Thymus (tissue), 11 donors: ENCODE data around the gene PRKCB. TPM values are rescaled to one million over a fixed set of nuclear protein-coding genes. Genes with fewer than 3 reads are reported as not detected.
A peak's percentile ranks its signal among the peaks of the same experiment; 100 is the strongest.

ENCODE experiments used
- DNase-seq, 9 donors: peaks; one replicate each; pipeline ENCODE4 v3.0.0-alpha.2; 2013; ENCODE audit warnings: low spot score in 9 of 9, low read depth in 6 of 9, missing footprints in 1 of 9
- H3K27ac ChIP-seq, 2 donors: one replicate each; pipeline ENCODE4 v1.5.1; 2013; ENCODE audit warnings: control low read depth in 1 of 2, low read depth in 1 of 2, low read length in 1 of 2, mild to moderate bottlenecking in 1 of 2, moderate library complexity in 1 of 2
- H3K27me3 ChIP-seq, 2 donors: one replicate each; pipeline ENCODE4 v1.5.1; 2013; ENCODE audit warnings: low read length in 1 of 2; ENCODE audit not compliant: control insufficient read depth in 2 of 2, insufficient read depth in 1 of 2
- H3K36me3 ChIP-seq, 2 donors: one replicate each; pipeline ENCODE4 v1.5.1; 2013; ENCODE audit warnings: low read length in 1 of 2, mild to moderate bottlenecking in 1 of 2, moderate library complexity in 1 of 2; ENCODE audit not compliant: control insufficient read depth in 2 of 2, insufficient read depth in 2 of 2
- H3K4me1 ChIP-seq, 2 donors: one replicate each; pipeline ENCODE4 v1.5.1; 2013; ENCODE audit warnings: low read length in 2 of 2; ENCODE audit not compliant: control insufficient read depth in 2 of 2, insufficient read depth in 2 of 2
- H3K4me3 ChIP-seq, 2 donors: one replicate each; pipeline ENCODE4 v1.5.1; 2013; ENCODE audit warnings: low read length in 2 of 2, control low read depth in 1 of 2, mild to moderate bottlenecking in 1 of 2
- H3K9me3 ChIP-seq, 2 donors: one replicate each; pipeline ENCODE4 v1.5.1; 2013; ENCODE audit warnings: low read length in 1 of 2, mild to moderate bottlenecking in 1 of 2; ENCODE audit not compliant: control insufficient read depth in 2 of 2, insufficient read depth in 1 of 2
- WGBS: extraction: QIAGEN DNeasy Blood & Tissue Kit; methylation state at CpG from one replicate; pipeline ENCODE4 v1.1.7; 2013; 5-methylcytosine and 5-hydroxymethylcytosine counted together
- polyA plus RNA-seq: library from polyadenylated mRNA; stranded (reverse); fragments of 200-250 nt; gene quantifications from one replicate; pipeline ENCODE4 v1.2.3, GENCODE V29; 2013
- total RNA-seq: library from RNA; stranded (reverse); fragments of 120-200 nt; gene quantifications from one replicate; pipeline ENCODE4 v1.2.4, GENCODE V29; 2013
- donor health status: healthy.

PRKCB gene
- total and polyA plus RNA-seq, 2 donors, result 21.9 to 57.4 TPM

DNA sequence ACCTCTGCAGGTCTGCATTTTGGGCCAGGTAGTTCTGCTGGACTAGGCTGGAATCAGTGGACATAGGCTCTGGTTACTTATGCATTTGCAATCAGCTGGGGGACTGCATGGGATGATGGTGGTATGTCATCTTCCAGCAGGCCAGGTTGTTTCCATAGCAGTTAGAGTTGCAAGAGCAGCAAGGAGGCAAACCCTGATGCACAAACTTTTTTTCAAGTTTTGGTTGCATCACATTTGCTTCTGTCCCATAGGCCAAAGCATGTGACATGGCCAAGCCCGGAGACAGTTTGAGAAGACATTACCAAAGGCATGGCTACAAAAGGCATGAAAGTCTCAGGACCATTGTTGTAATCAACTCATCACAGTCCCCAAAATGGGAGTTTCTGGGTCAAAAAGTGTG lies 58.2 kb downstream of the PRKCB start:
- Histone ChIP-seq H3K9me3 (no peaks in the 10 kb centered on the region), H3K27ac (no peak overlapping the region), H3K4me3 (no peak overlapping the region), H3K36me3 (peaks cover 0 to 9% of the 10 kb centered on the region in 2 donors), H3K27me3 (no peaks in the 10 kb centered on the region), H3K4me1 (peaks cover 7 to 8% of the 10 kb centered on the region in 2 donors)
- WGBS, result 98% methylated on average over 1 of the region's 1 CpG
- no peak for DNase-seq

DNA sequence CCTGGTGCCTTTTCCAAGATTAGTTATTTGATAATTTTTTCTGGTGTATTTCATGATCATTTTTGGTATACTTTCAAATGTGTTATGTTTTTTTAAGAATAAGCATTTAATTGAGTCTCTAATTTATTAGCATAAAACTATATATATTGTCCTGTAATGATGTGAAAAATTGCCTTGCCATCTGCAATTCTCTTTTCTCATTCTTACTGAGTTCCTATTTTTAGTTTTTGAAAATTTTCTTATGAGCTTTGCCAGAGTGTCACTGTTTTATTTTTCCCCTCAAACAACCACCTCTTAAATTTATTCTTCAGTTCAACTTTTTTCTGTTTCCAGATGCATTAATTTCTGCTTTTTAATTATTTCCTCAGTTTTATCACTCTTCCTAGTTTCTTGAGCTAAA lies 59.3 kb downstream of the PRKCB start:
- Histone ChIP-seq H3K27ac (no peak overlapping the region), H3K4me1 (peaks cover 7 to 8% of the 10 kb centered on the region in 2 donors), H3K9me3 (no peaks in the 10 kb centered on the region), H3K36me3 (peaks cover 0 to 9% of the 10 kb centered on the region in 2 donors), H3K4me3 (no peak overlapping the region), H3K27me3 (no peaks in the 10 kb centered on the region)
- no peak for DNase-seq

DNA sequence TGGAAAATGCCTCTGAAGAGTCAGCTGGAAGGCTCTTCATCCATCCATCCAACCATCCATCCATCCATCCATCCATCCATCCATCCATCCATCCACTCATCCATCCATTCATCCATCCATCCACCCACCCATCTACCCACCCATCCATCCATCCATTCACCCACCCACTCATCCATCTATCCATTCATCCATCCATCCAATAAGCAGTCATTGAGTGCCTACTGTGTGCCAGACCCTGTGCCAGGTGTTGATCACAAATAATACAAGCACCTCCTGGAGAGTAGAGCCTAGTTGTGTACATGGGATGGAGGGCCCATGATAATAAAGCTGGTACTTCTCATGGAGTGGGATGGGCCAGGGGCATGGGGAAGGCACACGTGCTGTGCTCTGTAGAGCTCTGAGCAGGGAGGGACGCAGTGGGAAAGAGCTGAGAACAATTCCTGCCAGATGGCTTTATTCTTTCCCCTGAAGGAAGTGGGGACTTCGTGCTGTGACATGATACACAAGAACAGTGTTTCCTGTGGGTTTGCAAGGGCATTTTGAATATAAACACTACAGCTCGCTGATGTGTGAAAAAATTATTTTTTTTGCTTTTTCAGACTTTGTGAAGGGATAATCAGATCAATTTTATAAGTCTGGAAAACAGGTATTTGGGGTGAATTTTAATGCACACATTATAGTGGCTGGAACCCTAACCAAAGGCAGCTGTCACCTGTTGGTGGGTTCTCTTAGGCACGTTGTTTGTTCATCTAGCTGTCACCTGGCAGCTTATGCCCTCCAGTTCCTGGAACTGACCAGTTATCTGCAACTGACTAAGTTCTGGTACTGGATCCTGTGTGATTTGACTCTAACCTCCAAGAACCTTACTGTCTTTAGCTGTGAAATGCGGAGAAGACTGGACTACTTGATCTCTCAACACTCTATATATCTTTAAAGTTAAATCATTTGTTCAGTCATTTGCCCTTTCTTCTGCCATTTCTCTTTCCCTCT lies 61.3 kb downstream of the PRKCB start:
- peak in 2 of 9 donors; percentile 15 to 51 for DNase-seq
- WGBS, result 11% methylated on average over 6 of the region's 6 CpGs
- Histone ChIP-seq H3K27me3 (no peaks in the 10 kb centered on the region), H3K36me3 (peaks cover 0 to 9% of the 10 kb centered on the region in 2 donors), H3K4me1 (peaks cover 16 to 19% of the 10 kb centered on the region in 2 donors), H3K4me3 (no peak overlapping the region), H3K9me3 (no peaks in the 10 kb centered on the region), H3K27ac (peak overlapping the region; percentile 3 to 61)

DNA sequence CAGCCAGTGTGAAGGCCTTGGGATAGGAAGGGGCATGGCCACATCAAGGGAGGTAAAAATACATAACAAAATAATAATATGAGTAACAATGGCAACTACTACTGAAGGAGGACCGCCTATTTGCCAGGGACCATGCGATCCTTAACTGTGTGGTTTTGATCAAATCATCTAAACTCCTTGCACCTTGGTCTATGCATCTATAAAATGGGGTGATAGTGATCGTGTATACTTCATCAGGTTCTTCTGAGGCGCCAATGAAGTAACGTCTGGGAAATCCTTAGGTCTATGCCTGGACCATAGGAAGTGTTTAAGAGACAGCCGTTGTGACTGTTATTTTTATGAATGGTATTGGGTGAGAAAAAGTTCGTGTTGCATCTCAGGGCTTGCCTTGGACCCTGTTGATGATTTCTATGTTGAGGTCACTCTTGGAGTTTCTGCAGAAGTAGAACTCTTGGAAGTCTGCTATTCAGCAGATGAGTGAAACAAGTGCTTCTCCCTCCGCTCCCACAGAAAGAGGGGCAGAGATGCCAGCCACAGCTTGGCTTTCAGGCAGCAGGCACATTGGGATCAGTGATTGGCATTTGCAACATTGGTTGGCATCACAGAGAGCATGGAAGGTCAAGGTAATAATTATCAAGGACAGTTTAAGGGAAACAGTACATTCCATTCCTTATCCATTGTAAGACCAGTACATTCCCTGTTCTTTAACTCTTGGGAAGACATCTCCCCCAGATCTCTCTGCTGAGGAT lies 63.1 kb downstream of the PRKCB start:
- WGBS, result 98% methylated on average over 8 of the region's 8 CpGs
- H3K9me3 ChIP-seq, result no peaks in the 10 kb centered on the region
- no peaks in the 10 kb centered on the region for H3K27me3 ChIP-seq
- no peak overlapping the region for H3K4me3 ChIP-seq
- peaks cover 0 to 3% of the 10 kb centered on the region in 2 donors for H3K36me3 ChIP-seq
- H3K4me1 ChIP-seq, result peaks cover 16 to 26% of the 10 kb centered on the region in 2 donors
- no peak overlapping the region for H3K27ac ChIP-seq
- no peak for DNase-seq

DNA sequence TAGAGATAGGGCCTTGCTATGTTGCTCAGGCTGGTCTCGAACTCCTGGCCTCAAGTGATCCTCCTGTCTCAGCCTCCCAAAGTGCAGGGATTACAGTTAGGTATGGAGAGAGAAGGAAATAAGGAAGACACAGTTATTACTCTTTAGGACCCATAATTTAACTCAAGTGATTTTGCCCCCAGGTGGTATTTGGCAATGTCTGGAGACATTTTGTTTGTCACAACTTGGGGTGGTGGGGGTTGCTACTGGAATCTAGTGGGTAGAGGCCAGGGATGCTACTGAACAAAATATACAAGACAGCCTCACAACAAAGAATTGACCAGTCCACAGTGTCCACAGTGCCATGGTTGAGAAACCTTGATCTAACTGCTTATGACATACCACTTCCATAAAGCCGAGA lies 64.1 kb downstream of the PRKCB start:
- 81% methylated on average over 2 of the region's 2 CpGs for WGBS
- Histone ChIP-seq H3K4me3 (no peak overlapping the region), H3K27ac (no peak overlapping the region), H3K27me3 (no peaks in the 10 kb centered on the region), H3K36me3 (no peaks in the 10 kb centered on the region), H3K9me3 (no peaks in the 10 kb centered on the region), H3K4me1 (peaks cover 16 to 26% of the 10 kb centered on the region in 2 donors)
- DNase-seq, result no peak

DNA sequence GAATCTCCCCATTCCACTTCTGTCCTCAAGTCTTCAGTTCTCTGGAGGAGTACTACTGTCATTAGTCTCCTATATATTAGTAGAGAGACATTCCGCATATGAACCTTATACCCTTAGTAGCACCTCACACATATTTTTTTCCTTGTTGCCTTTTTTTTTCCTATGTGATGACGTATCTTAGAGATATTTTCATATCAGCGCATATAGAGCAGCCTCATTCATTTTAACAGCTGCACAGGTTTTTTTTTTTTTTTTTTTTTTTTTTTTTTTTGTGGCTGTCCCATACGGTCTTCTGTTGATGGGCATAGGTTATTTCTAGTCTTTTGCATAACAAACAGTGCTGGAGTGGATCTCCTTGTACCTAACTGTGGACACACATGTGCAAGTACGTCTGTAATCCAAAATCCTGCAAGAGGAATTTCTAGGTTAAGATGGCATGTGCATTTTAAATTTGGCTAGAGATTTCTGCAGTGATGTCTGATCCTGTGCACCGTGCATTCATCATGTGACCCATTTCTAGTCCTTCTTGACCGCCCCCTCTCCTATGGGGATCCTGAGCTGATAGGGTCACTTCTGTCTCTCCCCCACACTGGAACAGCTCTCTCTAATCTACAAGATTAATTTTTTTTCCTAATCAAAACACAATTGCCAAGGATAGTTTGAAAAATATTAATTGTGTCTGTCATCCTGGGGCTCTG lies 64.8 kb downstream of the PRKCB start:
- Histone ChIP-seq H3K27me3 (no peaks in the 10 kb centered on the region), H3K4me3 (no peak overlapping the region), H3K4me1 (peaks cover 16 to 26% of the 10 kb centered on the region in 2 donors), H3K36me3 (no peaks in the 10 kb centered on the region), H3K27ac (no peak overlapping the region), H3K9me3 (no peaks in the 10 kb centered on the region)
- no peak for DNase-seq
- 68% methylated on average over 7 of the region's 7 CpGs for WGBS

DNA sequence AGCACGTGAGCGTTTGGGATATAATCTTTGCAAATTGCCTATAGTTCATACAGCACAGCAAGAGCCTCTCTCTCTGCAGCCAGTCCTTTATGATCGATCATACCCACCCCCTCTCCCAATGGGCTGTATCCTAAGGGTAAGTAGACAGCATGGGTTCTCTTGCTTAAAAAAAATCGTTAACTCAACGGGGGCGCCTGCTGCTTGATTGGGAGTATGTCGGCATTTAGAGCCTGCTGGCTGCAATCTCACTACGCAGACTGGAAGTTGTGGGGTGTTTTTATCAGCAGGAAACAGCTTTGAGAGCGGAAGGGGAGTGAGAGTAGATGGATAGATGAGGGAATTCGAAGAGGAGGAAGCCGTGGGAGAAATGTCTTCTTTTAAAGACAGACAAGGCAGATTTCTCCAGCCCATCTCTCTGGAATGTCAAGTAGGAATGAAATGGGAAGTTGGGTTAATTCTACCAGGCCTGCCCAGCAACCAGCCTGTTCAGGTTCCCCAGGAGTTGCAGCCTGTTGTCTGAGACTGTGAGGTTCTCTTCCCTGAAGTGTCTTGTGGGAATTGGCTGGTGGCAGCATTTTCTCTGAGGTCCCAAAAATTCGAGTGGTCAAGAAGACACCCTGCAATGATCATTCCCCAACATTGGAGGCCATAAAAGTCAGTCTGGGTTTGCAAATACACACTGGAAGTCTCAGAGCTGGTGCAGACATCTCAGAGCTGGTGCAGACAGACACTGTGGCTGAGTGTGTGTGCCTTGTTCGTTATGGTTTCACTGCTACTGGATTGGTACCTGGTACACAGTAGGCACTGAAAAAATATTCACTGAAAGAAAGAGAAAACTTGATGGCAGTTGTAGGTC lies 65.6 kb downstream of the PRKCB start:
- DNase-seq, result peak in 3 of 9 donors; percentile 11 to 47 (median 27)
- Histone ChIP-seq H3K4me1 (peaks cover 16 to 26% of the 10 kb centered on the region in 2 donors), H3K4me3 (no peak overlapping the region), H3K36me3 (no peaks in the 10 kb centered on the region), H3K27ac (peak overlapping the region in 1 of 2 donors; percentile 35), H3K27me3 (no peaks in the 10 kb centered on the region), H3K9me3 (no peaks in the 10 kb centered on the region)
- 9% methylated on average over 13 of the region's 13 CpGs for WGBS

DNA sequence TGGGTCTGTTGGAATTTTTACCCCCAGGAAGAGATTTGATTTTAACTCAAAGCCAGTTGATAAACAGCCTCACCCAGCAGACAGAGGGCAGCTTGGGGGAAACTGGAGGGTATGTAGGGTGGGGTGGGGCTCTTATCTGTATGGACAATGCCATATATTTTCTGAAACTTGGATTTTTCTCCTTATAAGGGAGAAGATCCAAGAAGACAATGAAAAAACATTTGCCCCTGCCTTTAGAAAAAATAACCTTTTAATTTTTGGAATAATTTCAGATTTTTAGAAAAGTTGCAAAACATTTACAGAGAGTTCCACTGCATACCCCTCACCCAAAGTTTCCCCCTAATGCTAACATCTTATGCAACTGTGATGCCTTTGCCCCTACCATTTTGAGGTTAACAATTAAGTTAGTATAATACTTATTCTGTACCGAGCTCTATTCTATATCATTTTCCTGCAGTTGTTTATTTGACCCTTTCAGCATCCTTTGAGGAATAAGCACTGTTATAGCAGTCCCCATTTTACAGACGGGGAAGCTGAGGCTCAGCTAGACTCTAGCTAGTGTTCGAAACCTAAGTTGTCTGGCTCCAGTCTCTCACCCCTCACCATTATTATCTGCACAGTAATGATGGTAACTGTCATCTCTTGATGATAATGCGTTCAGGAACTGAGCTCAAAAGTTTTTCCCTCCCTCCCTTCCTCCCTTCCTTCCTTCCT lies 66.4 kb downstream of the PRKCB start:
- 88% methylated on average over 4 of the region's 4 CpGs for WGBS
- Histone ChIP-seq H3K4me3 (no peak overlapping the region), H3K27ac (no peak overlapping the region), H3K36me3 (no peaks in the 10 kb centered on the region), H3K4me1 (peaks cover 13 to 22% of the 10 kb centered on the region in 2 donors), H3K27me3 (no peaks in the 10 kb centered on the region), H3K9me3 (no peaks in the 10 kb centered on the region)
- no peak for DNase-seq
